HTERT RPE-1 (cell line): ENCODE results near the gene SPAG17.

Experiments used
- in situ Hi-C: fragments of 300-500 bp; cut with MboI; formaldehyde crosslinking; loops from 4 replicates; pipeline ENCODE4 v1.14.3; 2020; ENCODE audit warnings: low sequenced_read_pairs

Gene SPAG17

DNA sequence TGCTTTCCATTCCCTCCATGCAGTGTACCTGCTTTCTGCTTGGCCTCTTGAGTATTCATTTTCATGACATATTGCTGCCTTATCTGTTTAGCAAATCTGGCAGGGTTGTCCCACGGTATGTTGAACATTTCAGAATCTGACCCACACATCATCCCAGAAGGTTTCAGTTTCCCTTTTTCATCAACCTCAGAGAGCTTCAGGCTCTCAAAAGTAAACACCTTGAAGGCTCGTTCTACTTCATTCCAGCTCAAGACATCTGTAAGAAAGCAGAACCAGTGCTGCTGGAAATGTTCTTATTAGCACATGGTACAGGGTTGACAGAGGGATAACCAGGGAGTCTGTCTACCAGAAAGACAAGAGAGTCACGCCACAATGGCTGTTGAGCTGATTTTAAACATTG, 103.6 kb downstream of the SPAG17 start:
- in situ Hi-C loops = no loop called here

DNA sequence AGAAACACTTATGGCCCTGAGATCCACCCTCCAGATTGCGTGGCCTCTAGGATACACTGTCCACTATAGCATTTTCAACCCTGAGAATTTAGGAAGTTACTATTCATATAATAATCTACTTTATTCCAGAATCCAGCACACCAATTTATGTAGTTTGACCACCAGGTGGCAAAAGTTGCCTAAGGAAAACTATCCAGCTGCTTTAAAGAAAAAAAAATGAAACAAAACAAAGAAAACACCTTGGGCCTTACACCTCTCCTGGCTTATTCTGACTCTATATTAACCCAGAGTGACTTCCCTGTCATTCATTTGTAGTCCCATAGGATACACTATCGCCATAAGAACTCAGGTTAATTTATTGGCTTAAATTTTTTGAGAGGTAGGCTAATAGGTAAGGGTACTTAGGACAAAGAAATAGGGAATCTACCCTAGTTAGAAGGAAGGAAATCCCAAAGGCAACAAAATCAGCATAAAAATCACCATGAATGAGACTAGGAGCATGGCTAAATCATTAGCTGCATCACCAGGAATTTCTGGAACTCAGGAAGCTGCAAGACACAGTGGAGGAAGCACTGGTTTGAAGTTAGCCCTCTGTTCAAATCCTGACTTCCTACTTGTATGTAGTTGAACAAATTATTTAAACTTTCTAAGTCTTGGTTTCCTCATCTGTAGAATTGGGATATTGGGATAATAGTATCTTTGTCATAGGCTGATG, 107.5 kb downstream of the SPAG17 start:
- in situ Hi-C loops = no loop called here

DNA sequence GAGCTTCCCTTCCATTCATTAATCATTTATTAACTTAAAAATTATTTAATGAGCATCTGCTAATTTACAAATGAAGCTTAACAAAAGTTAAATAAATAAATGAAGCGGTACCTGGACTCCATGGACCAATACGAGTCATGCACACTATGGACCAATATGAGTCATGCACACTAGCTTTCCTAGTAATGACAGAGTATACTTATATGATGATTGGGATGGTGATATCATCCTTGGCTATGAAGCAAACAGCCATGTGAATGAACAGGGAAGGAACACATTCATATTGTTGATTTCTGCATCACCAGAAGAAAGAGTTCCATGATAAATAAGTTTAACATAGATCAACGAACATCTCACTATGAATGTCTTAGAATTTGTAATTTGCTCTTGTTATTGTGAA, 109.9 kb downstream of the SPAG17 start:
- in situ Hi-C loops = no loop called here

DNA sequence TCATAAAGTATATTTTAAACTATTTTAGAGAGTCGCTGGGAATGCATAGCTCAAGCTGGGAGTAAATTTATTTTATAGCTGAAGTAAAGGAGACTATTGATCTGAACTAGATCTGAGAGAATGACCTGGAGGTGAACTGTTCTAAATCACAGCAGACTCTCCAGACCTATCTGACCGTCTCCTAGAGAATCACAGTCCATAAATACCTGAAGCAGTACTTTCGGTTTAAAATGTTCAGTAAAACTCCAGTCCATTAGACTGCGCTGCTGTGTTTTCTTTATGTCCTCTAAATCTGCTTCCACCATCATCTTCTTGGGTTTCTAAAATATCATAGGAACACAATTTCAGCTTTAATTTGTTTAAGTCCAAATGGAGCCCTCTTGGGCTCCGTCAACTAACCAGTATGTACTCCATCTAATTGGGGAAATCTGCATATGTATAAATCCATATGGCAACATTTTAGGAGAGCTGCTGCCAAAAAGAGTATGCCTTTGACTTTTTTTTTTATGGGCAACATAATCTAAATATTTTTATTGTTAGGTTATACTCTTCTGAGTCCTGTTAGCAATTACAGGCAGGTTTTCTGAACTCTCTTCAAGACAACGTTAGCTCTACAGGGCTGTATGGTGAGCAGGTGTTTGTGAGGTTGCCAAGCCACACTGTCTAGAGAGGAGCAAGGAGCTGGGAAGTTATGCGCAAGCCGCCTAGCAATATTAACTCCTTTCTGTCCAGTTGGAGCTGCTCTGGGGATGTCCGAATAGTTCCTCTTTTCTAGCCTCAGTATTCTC, 111.2 kb downstream of the SPAG17 start:
- in situ Hi-C loops = no loop called here

DNA sequence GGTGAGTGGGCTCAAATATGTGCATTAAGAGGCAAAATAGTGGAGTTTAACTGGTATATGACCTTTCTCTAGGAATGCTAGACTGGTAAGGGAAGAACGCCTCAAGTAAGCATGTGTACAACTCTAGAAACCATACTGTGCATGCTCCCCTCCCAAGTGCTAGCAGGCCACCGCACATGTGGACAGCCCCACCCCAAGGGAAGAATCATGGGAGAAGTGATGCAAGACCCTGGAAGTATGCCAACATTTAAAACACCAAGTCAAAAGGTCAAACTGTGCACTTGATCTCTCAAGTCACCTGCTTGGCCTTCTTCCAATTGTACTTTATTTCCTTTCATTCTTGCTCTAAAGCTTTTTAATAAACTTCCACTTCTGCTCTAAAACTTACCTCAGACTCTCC, 135.0 kb downstream of the SPAG17 start:
- in situ Hi-C loops = no loop called here

DNA sequence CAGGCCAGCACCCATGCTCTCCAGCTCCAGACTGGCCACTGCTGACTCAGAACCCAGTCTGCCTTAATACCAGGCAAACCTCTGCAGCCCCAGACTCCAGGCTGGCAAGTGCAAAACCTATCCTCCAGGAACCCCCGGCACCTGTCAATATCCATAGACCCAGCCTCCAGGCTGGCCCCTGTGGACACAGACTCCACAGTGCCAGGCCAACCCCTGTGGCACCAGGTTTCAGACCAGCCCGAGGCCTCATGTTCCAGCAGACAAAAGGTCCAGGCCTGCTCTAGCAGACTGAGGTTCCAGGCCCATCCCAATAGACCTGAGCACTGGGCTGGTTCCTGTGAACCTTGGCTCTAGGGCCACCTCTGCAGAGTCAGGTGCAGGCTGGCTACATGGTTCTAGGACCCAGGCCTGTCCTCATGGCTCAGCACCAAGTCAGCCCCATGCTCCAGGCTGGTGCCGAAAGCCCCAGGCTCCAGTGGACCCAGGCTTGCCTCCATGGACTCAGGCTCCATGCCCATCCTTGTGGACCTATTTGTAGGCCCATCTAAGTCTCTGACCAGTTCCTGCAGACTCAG, 137.3 kb downstream of the SPAG17 start:
- in situ Hi-C loops = no loop called here

DNA sequence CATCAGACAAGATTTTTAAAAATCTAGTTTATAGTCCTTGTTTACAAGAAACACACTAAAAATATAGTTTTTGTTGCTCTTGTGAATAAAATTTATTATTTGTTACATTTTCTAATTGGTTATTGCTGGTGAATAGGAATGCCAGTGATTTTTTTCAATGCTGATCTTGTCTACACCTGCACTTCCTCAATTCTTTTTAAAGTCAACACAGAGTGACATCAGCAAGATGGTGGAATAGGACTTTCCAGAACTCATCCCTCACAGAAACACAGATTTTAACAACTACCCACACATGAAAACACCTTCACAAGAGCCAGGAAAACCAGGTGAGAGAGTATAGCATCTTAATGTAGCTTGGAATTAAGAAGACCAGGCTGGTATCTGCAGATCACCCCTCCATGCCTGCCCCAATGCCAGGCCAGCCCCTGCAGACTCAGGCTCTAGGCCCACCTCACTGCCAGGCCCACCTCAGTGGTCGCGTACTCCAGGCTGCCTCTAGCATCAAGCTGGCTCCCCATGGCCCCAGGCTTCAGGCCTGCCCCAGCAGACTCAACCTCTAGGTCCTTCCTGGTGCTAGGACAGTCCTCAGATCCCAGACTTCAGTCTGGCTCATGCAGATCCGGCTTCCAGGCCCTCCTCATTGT, 137.9 kb downstream of the SPAG17 start:
- in situ Hi-C loops = no loop called here

DNA sequence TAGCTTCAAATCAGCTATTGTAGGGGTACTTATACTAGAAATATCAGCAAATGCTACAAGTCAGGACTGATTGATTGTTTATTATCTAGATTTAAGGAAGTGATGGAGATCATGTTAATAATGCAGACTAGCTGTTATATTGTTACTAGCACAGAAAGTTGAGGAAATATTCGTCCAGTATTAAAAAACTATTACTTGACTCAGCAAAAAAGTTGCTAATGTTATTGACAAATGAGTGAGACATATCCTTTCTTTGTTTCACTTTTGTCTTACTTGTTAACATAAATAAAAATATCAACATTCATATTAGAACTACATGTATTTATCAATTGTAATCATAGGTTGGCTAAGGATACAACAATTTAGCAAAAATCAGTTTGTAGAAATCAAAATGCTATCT, 141.4 kb downstream of the SPAG17 start:
- in situ Hi-C loops = no loop called here

DNA sequence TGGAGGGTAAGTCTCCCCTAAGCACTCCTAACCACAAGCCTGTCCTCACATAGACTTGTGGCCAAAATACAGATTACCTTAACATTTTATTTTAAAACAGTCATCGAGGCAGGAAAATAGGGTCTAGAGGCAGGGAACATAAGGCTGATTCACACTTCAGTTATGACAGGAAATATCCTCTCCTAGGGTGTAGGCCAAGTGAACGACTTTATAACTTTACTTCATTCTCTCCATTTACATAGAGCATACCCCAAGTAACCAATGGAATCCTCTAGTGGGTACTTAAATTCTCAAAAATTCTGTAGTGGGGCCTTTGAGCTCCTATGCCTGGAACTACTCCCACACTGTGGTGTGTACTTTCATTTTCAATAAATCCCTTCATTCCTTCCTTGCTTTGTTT, 142.5 kb downstream of the SPAG17 start:
- in situ Hi-C loops = no loop called here

DNA sequence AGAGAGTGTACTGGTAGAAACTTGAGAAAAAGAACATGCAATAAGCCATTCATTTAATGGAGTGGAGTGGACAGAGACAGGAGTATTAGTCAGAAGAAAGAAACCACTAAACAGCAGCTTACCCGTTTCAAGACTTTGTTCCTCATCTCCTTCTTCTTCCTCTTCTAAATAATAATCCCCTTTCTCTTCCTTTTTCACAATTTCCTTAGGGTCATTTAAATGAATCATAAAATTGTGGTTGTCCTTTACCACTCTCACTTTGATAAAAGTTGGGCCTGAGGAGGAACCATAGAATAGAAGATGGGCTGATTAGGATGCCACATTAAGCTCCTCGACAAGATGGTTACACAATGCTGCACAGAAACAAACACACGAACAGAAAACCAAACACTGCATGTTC, 145.9 kb downstream of the SPAG17 start:
- in situ Hi-C loops = no loop called here

DNA sequence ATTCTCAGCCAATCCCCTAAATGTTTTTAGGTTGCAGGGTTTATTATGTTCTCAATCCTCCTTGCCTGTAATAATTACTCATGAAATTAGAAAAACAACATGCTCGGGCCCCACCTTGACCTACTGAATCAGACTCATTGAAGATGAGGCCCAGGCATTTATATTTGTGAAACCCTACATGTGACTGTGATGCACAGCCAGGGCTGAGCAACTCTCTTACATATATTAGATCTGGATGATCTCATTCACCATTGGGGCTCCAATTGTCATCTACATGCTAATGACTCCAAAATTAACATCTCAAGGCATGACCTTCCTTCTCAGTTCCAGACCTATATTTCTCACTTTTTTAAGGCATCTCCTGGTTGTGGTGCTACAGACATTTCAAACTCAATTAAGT, 152.1 kb downstream of the SPAG17 start:
- in situ Hi-C loops = no loop called here

DNA sequence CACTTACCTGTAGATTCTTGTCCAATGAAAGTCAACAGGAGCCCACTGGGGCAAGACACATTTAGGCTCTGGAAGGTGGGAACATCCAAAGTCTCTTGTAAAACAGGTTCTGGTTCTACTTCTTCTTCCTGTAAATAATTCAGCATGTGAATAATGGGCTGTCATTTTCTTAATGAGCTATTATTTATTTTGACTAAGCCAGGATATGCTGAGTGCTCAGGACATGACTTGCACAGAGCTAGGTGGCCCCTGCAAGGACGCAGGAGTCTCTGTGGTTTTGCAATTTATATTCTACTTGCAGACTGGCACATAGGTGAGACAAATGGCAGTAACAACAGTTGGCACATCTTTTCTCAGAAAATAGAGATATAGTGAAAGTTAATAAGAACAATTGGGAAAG, 156.8 kb downstream of the SPAG17 start:
- in situ Hi-C loops = no loop called here

DNA sequence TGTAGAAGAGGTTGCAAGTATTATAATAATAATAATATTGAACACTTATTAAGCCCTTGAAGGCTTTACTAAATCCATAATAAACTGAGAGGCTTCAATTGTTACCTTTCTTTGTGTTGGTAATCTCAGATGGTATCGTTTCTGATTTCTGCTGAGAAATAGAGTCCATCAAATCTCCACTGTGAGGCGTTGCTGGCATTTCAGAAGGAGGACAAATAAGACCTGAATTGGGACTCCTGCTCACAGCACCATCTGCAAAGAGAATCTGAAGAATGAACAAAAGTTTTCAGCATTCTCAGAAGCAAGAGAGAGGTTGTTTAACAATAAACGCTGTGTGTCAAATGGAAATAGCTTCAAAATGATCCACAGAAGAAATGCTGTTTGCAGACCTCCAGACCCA, 161.8 kb downstream of the SPAG17 start:
- in situ Hi-C loops = no loop called here

DNA sequence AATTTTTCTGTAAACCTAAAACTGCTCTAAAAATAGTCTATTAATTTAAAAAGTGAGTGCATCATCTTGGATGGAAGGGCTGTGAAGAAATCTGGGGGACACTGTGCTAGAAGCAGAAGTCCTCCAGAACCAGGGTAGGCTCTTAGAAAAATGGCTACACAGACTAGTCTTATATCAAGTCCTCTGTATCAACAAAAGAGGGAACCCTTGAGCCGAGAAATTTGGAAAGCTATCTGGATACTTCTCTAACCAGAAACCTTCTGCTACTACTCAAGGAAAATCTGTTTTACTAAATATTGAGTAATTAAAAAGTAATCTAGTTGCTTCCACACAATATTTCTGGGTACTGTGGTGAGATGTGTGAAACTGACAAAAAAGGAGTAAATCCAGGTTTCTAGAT, 163.4 kb downstream of the SPAG17 start:
- in situ Hi-C loops = no loop called here

DNA sequence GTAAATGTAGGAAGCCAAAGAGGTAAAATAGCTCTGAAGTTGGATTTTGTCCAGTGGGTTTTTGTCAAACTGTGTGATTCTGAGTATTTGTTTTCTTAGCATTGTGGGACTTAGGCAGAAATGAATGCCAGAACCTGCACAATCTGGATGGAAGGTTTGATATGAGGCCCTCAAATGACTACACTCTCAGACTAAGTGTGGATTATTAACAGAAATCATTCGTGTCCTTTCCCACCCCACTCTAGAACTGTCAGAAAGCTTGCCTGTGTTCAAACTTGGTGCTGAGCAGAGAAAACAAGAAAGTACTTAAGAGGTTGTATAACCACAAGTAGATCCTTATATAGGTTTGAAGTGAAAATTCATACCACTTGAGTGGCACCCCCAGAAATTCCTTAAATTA, 167.0 kb downstream of the SPAG17 start:
- in situ Hi-C loops = no loop called here

DNA sequence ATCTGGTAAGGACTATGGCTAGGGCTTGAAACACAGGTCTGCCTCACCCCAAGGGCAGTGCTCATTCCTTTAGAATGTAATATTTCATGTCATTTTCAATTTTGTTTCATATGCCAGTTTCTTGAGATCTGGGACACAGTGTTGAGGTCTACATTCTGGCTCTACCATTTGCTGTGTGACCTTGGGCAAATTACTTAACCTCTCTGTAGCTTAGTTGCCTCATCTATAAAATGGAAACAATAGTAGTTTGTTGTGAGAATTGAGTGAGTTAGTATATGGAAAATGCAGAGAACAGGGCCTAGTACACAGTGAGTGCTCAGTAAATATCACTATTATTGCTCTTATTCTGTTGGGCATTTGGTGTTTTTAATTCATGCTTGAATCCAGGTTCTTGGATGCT, 171.1 kb downstream of the SPAG17 start:
- in situ Hi-C loops = no loop called here

DNA sequence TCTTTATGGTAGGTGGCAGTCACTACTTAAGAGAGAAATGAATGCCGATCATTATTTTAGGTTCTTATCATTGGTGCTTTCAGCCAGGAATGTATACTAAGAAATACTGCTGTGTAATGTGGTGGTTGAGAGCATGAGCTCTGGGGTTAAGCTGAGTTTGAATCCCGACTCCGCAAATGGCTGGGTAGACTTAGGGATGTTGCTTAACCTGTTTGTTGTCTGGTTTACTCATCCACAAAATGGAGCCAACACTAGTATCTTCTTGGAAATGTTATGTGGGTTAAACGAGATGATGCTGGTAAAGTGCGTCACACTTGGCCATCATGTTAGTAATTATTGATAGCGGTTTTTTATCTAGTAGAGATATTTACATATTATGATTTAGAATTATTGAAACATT, 171.7 kb downstream of the SPAG17 start:
- in situ Hi-C loops = no loop called here

DNA sequence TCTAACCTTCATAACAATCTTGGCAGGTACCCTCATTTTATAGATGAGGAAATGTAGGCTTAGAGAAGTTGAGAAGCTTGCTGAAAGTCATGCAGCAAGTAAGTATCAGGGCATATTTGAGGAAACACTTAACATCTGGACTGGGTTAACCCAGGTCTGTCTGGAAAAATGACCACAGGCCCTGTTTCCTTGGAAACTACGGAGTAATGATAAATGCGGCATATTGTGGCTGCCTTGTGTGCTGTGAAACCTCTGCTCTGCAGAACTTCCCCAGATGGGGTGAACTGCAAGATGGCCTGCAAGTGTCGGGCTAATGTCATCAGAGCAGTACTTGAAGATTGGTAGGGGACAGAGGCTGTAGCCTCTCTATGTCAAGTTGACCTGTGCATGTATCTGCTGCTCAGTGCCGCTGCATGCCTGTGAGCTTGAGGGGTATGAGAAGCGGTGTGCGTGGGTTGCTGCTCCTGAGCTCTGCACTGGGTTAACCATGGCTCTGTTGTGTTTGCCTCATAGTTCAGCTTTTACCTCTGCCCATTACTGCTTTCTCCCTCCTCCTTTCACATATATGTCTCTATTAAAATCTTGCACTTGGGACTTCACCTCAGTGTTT, 172.4 kb downstream of the SPAG17 start:
- in situ Hi-C loops = no loop called here

DNA sequence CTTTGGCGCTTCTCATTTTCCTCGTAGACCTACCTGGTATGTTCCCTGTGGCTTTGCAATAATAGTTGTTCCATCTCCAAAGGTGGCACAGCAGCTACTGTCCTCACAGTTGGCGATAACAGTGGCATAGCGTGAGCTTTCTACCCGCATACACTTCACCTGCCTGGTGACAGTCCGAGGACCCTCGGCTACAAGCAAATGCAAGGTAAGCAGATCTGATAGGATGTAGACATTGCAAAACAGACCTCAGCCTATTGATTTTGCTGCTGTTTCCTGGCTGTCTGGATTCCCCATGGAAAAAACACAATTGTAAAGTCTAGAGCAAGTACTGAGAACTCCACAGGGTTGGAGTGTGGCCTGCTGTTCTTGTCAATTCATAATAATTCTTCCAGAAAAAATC, 177.0 kb downstream of the SPAG17 start:
- in situ Hi-C loops = no loop called here

DNA sequence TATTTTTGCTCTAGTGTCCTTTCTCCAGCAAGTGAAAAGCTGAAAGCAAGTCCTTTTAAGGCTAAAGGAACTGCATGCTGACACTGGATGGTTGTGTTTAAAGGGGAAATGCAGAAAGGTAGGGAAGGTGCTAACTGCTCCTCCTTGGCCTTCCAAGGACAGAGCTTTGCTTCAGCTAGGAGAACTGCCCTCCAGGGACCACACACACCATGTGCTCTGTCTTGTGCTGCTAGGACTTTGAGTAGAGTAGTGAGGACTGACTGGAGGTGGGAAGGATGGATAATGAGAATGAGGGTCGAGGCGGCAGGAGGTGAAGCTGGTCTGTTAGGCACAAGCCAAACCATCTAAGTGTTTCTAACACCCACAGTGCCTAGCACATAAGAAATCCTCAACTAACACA, 177.6 kb downstream of the SPAG17 start:
- in situ Hi-C loops = no loop called here

DNA sequence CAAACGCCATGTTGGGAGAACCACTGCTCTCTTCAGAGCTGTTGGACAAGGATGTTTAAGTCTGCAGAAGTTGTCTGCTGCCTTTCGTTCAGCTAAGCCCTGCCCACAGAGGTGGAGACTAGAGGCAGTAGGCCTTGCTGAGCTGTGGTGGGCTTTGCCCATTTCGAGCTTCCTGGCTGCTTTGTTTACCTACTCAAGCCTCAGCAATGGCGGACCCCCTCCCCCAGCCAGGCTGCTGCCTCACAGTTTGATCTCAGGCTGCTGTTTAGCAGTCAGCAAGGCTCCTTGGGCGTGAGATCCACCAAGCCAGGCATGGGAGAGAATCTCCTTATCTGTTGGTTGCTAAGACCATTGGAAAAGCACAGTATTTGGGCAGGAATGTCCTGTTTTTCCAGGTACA, 180.7 kb downstream of the SPAG17 start:
- in situ Hi-C loops = no loop called here
